Activated CD4-positive, alpha-beta T cell treated with anti-CD3 and anti-CD28 coated beads for 1 hour (primary cell): ENCODE measurements around the gene KMT2E.
A peak's percentile ranks its signal among the peaks of the same experiment; 100 is the strongest.
"Not testable (repeated sequence)": the region's sequence is repeated elsewhere in the genome, so short reads cannot be mapped to it uniquely, and the experiment has no call there.

ENCODE experiments used
- DNase-seq: peaks from one replicate; pipeline ENCODE4 v3.0.0-alpha.2; 2020

KMT2E gene

DNA sequence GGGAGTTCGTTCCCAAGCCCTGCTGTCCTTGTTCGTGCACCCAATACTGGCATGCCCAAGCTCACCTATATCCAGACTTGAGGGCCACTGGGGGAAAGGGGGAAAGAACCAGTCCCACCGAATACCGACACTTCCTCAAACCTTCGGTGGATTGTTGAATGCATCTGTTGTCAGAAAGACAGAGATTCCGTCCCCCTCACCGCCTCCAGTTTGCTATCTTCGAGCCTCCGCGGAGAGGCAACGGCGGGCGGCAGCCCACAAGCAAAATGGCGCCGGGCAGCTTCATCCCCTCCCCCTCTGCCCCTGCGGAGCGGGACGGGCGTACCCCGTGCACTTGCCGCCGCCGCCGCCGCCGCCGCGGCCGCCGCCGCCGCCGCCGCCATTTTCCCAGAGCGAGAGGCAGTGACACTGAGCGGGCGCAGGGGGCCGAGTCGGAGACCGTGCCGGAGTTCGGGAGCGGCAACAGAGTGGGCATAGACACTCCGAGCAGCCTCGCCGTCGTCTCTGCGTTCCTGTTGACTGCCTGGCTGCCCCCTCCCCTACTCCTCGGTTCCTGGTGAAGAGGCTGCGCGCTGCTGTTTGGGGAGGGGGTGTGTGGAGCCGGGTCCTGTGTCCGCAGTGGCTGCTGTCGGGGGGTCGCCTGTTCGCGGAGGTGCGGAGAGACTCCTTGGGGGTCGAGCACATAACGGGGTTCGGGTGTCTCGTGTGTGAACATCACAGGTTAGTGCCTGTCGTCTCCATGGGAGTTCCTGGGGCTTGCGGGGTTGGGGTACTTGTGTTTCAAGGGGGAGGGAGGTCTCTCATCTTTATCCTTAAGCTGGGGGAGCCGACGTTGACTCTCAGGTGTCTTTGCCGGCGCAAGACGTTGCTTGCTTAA lies at the start of gene KMT2E:
TSS of gene KMT2E (plus strand) at position 390 of the 877 bp plus-strand sequence. CDS start 26,748 bp downstream, outside the sequence.
- peak; percentile 90 for DNase-seq

- no peak for DNase-seq
These were observed 49.3 kb upstream of the KMT2E start for GRCh38 chr7:104964626-104965236.

DNA sequence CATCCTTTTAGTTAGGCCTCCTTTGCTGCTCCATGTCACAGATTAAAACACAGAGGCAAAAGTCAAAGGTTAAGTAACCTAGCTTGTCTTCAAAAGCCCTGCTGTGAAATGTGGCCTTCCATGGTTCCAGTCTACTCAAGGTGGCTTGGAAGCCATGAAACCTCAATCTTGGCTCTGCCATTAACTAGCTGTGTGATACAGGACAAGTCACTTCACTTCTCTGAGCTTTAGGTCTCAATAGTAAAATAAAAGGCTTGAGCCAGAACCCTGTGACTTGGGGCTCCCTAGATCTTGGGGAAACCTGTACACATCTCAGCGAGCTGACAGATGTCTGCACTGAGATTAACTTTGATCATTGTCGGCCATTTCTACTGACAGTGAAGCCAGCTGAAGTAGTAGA lies 48.0 kb upstream of the KMT2E start:
- DNase-seq, result no peak

GRCh38 chr7:104967088-104967487 lies 46.9 kb upstream of the KMT2E start:
- no peak for DNase-seq

- DNase-seq, result no peak
These were observed 46.4 kb upstream of the KMT2E start for GRCh38 chr7:104967595-104967994.

- no peak for DNase-seq
These were observed 45.4 kb upstream of the KMT2E start for GRCh38 chr7:104968648-104969047.

- no peak for DNase-seq
These were observed 44.8 kb upstream of the KMT2E start for GRCh38 chr7:104969183-104969582.

- DNase-seq, result no peak
These were observed 42.5 kb upstream of the KMT2E start for GRCh38 chr7:104971290-104972071.

DNA sequence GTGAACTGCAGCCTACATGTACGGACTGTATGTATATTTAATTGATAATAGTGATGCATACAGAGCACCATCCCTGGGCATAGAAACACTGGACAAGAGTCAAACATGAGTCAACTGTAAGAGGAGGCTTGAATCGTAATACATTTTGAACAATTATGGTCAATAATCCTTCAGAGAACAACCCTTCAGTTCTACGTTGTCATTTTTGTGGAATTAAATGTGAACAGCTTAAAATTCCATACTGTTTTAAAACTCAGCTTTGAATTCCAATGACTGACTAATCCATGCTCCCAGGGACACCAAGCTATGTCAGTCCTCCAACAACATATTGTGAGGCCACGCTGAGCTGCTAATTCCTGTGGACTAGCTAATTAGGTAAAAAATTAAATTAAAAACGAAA lies 41.5 kb upstream of the KMT2E start:
- no peak for DNase-seq

DNA sequence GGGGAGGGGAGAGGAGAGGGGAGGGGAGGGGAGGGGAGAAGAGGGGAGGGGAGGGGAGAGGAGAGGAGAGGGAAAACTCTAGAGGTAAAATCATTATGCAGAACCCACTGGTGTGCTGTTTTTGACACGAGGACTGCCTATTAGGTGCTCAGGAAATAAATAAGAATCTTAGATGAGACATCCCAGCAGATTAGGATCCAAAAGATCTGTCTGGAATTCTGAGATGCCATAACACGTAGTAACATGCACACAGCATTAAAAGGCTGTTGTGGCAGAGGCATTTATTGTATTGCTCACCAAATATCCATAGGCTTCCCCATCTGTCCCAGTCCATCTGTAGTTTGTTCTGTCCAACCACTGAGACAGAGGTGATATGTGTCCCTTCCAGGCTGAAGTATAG lies 40.8 kb upstream of the KMT2E start:
- DNase-seq, result no peak

DNA sequence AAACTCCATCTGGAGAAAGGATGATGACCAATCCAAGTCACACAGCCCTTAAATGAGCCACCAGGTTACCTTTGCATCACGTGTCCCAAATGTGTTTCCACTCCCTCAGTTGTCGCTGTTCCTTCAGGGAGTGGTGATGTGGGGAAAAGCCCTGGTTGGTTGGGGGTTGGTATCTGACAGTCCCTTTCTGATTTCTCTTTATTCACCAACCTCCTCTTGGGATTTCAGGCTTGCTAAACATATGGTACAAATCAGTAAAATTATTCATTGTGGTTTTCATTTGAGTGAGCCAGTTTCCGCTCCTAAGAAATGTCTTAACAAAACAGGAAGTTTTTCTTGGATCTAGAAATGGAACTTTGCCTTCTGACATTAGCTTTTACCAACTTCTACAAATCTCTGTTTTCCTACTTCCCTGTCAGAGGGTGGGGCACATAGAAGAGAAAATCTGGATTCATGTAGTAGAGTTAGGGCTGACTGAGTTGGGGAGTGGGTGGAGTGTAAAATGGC lies 40.0 kb upstream of the KMT2E start:
- DNase-seq, result no peak

DNA sequence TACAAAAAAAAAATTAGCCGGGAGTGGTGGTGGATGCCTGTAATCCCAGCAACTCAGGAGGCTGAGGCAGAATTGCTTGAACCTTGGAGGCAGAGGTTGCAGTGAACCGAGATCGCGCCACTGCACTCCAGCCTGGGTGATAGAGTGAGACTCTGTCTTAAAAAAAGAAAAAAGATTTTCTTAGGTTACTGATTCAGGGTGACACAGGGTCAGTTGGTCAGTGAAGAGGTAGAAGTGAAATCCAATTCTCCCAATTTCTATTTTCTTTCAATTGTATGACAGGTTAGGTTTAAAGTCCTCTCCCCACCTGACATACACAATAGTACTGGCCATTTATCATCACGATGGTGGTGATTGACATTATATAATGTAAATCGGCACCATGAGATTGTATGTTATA lies 38.5 kb upstream of the KMT2E start:
- DNase-seq, result not testable (repeated sequence)

DNA sequence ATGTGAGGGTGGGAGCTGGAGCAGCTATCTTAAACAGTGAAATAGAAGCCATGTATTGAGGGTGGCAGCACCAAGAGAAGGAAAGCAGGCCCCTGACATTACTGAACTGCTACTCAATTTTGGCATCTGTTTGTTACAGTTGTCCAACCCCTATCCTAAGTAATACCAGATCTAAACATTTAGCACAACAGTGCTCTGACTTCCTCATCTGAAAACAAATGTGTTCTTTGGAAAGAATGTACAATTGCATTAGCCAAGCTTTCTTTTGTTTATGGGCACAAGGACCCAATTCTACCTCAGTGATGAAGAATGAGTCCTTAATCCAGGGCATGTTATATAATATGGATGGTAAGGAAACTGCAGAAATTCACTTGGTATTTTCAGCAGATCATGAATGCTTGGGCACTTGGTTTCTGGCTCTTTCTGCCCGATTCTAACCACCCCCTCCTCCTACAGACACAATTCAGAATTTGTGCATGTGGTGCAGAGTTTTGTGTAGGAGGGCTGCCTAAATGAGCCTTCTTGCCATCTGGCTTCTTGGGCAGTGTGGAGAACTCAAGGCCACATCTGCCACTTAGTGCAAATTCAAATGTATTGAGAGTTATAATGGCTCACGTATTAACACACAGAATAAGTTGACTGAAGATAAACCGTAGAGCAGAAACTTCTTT lies 36.9 kb upstream of the KMT2E start:
- DNase-seq, result no peak

GRCh38 chr7:104978460-104978859 lies 35.5 kb upstream of the KMT2E start:
- no peak for DNase-seq

DNA sequence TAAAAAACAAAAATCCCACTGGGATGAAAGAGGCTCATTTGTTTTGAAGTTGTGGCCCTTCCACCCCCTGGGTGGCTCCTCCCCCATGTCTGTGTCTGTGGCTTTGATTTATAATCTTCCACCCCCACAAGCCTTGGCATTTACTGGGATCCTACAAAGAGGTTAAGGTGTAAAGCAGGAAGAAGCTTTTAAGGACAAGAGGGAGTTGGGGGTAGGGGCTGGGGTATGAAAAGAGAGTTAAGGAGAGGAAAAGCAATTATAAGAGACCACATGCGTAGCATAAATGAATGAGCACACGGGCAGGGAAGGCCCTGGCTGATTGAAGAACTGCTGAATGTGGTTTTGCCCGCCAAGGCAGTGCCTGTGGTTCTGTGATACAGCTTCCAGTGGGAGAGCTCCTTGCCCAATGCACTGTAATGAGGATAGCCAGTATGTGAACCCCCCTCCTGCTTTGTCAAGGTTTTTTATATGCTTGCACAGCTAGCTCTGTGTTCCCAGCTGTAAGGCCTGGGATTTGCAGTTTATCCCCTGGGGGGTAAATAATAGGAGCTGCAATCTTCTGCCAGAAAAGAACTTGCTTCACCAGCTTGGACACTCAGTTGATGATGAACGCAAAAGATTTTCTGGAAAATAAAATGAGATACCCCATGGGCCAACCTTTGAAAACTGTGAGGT lies 34.7 kb upstream of the KMT2E start:
- no peak for DNase-seq

DNA sequence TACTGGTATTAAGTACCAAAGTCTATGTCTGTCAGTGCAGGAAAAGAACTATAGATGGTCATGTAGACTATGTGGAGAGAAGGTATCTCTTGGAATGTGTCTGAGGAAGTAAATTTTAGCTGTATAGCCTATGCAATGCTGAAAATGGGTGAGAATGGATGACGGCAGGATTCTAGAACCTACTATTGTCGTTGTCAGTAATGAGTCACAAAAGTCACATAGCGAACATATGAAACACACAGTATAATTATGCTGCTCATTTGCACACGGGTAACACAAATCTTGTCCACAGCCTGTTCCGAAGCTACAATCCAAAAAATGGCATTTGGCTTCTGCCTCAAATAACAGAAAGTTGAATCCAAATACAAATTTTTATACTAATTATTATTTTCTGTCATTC lies 33.6 kb upstream of the KMT2E start:
- DNase-seq, result no peak

- no peak for DNase-seq
These were observed 32.9 kb upstream of the KMT2E start for GRCh38 chr7:104980841-104981671.

GRCh38 chr7:104981672-104982037 lies 32.4 kb upstream of the KMT2E start:
- DNase-seq, result no peak

GRCh38 chr7:104982308-104983075 lies 31.5 kb upstream of the KMT2E start:
- DNase-seq, result no peak

- no peak for DNase-seq
These were observed 30.9 kb upstream of the KMT2E start for GRCh38 chr7:104983076-104983577.
